GM10266 (cell line): ENCODE measurements around the gene CLASP2.

Experiments used
- DNase-seq: peaks from one replicate; pipeline ENCODE4 v3.0.0; 2012; ENCODE audit errors: extremely low spot score
- CTCF ChIP-seq: IDR thresholded peaks from 2 replicates; pipeline ENCODE4 v1.5.1; 2012; ENCODE audit warnings: mild to moderate bottlenecking, low read depth; ENCODE audit not compliant: control insufficient read depth, insufficient read depth; ENCODE audit errors: missing control alignments

CLASP2 gene

DNA sequence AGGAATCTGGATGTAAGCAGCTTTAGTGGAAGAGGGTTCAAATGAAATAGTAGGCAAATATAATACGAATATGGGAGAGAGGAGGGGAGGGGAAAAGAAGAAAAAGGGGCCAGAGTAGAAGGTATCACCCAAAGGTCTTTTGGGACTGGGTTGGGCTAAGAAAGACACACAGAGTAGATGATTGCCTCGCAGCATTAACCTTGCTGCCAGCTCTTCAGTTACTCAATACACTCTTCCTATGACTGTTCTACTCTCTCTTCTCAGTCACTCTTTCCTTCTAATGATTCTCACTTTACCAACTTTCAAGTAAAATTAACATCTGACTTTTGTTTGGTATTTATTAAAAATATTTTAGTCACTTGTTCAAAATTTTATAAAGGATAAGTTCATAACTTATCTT is 52.8 kb downstream of the CLASP2 start:
- no peak for DNase-seq
- TF ChIP-seq CTCF = no peak

GRCh38 chr3:33664195-33664594 is 53.9 kb downstream of the CLASP2 start:
- TF ChIP-seq CTCF = no peak
- no peak for DNase-seq

DNA sequence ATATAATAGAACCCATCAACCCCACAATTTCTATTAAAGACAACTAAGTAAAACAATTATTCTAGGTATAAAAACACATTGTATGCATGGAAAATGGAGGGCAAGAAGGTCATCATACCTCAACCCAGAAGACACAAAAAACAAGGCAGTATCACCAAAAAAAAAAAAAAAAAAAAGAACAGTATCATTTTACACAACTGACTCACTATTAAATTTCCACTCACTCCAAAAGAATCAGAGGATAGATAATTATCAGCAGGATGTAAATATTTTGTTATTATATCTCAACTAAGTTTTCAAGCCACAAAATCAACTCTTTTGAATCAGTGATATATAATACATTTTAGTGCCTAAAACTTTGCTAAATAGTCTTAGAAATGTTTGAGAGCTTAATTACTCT is 55.0 kb downstream of the CLASP2 start:
- TF ChIP-seq CTCF = no peak
- no peak for DNase-seq

- no peak for DNase-seq
- no peak for TF ChIP-seq CTCF
Observed at GRCh38 chr3:33659856-33660434, 58.1 kb downstream of the CLASP2 start.

- DNase-seq = peak; percentile 14
- no peak for TF ChIP-seq CTCF
Observed at GRCh38 chr3:33658991-33659848, 58.8 kb downstream of the CLASP2 start.

- TF ChIP-seq CTCF = no peak
- no peak for DNase-seq
Observed at GRCh38 chr3:33658621-33658990, 59.4 kb downstream of the CLASP2 start.

- no peak for TF ChIP-seq CTCF
Observed at GRCh38 chr3:33658039-33658438, 60.0 kb downstream of the CLASP2 start.

More at GRCh38 chr3:33658039-33658438, 60.0 kb downstream of the CLASP2 start:
- no peak for DNase-seq
